GM18505 (cell line): Measurements from ENCODE around the gene PXDN.

ENCODE experiments used
- ATAC-seq: cut with Tn5 transposase; IDR thresholded peaks from one replicate; pipeline ENCODE4 v1.9.1; 2021; ENCODE audit not compliant: unreplicated experiment
- POLR2A ChIP-seq: IDR thresholded peaks from 4 replicates; pipeline ENCODE4 v1.6.1; 2011; ENCODE audit warnings: borderline replicate concordance; ENCODE audit not compliant: insufficient read depth, insufficient read length; ENCODE audit errors: extremely low read depth

Gene PXDN

GRCh38 chr2:1744446-1745170, at the start of gene PXDN:
PXDN (minus strand) TSS chr2:1744515; CDS start chr2:1744455, 60 bp downstream.
- TF ChIP-seq POLR2A = no peak
- ATAC-seq = no peak

GRCh38 chr2:1793868-1794445, 49.6 kb upstream of the PXDN start:
- no peak for TF ChIP-seq POLR2A
- no peak for ATAC-seq

GRCh38 chr2:1793001-1793867, 48.9 kb upstream of the PXDN start:
- ATAC-seq = no peak
- TF ChIP-seq POLR2A = no peak

DNA sequence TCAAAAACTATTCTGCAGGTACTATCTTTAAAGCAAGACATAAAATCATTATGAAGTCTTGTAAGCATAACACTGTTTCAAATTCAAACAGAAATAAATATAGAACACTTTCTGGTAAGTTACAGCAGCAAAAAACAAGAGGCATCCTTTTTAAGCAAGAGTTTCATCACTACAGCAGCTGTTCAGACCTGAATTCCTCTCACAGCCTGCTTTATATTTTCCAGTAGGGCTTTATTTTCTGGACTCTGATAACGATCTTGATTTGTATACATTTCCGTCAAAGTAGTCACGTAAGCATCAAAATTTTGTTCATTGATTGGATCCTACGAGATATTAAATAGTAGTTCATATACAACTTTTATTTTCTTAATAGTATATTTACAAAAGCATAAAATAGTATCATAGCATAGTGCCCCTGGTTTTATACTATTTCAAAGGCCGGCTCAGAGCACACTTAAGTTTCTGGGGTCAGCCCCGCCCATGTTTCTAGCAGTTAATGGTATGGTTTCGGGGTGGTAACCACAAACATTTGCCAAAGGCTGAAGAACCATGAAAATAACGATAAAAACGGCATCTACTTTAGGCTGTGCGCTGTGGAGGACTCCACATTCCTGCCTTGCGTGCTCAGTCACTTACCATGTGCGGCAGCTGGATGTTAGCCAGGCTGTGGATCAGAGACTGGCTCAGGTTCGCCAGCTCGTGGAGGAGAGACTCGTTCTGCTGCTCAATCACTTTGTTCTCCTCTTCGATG, 47.5 kb upstream of the PXDN start:
- ATAC-seq = no peak

GRCh38 chr2:1791006-1791605, 46.8 kb upstream of the PXDN start:
- ATAC-seq = no peak
- no peak for TF ChIP-seq POLR2A

More for the DNA sequence above, 47.5 kb upstream of the PXDN start:
- TF ChIP-seq POLR2A = no peak

DNA sequence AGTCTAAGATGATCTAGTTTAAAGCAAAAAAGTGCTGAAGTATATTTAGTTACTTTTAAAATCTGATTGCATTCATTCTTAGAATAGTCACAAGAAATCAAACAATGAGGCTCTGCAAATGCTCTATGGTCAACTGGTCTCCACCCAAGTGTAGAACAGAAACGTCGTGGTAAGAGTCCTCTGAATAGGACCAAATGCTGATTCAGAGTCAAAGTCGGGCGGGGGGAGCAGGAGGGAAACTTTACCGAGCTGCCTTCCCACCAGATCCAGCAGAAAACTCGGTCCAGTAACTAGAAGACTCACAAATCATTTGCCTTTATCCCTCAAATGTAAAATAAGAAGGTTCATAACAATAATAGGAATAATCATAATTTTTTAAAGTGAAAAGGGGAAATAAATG, 46.2 kb upstream of the PXDN start:
- ATAC-seq = no peak
- TF ChIP-seq POLR2A = no peak

GRCh38 chr2:1789610-1790009, 45.3 kb upstream of the PXDN start:
- no peak for TF ChIP-seq POLR2A
- ATAC-seq = no peak

DNA sequence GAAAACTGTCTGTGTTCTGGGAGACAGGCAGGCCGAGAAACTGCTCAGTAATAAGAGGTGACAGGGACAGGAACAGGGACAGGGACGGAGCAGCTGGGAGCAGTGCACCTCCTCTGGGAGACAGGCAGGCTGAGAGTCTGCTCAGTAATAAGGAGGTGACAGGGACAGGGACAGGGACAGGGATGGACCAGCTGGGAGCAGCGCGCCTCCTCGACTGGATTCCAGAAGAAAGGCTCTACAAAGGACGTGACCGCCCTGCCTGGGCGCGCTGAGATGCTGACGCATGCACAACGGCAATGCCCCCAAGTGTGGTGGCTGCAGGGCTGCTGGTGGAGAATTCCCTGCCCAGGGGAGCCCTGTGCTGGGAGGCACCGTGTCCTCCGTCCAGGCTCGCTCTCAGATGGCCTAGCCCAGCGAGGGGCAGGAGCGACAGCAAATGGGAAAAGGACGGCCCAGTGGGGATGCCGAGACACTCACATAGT, 44.2 kb upstream of the PXDN start:
- ATAC-seq = no peak
- TF ChIP-seq POLR2A = no peak

GRCh38 chr2:1787755-1788477, 43.6 kb upstream of the PXDN start:
- TF ChIP-seq POLR2A = no peak
- no peak for ATAC-seq

- TF ChIP-seq POLR2A = no peak
- ATAC-seq = no peak
Observed at GRCh38 chr2:1784986-1785617, 40.8 kb upstream of the PXDN start.

- TF ChIP-seq POLR2A = no peak
- ATAC-seq = no peak
Observed at GRCh38 chr2:1784087-1784486, 39.8 kb upstream of the PXDN start.
